Measurements from ENCODE around the gene OSTC. TPM values are rescaled to one million over a fixed set of nuclear protein-coding genes. Genes with fewer than 3 reads are reported as not detected.
A peak's percentile ranks its signal among the peaks of the same experiment; 100 is the strongest.

The OSTC gene
- total and polyA plus RNA-seq, 2 of the 13 experiments (the other 11 are each of a cell fraction or from before 2014, with no cell fraction given): 208 to 380 TPM

DNA sequence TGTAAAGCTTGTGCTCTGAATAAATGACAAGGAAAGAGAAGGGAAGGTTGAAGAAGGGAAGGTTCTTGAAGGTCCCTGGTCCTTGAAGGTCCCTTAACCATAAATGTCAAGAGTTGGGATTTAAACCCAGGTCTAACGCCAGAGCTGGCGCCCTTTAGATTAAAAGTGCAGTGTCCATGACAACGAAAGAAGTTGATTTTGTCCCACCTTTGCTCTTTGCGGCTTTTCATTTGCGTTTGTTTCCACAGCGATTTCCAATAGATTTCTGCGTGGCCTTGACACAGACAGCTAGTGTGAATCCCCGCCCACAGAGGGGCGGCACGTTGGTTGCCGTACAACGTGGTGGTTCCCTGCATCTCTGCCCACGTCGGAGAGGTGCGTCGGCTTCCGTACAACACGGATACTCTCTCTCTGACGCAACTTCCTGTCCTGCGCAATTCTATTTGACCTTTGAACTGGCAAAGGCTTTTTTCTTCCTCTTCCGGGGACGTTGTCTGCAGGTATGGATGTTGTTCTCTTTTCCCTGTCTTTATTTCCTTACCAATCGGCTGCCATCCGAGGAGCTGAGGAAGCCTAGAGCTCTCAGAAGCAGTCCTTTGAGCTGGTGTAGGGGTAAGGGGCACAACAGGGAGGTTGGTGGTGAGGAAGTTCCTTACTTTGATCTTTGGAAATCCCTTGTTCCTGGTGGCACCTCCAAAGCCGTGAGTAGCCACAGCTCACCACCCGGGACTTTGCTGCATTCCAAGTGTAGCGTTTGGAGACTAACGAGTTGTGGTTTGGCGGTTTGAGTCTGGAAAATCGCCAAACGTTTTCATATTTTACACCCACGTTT lies 30.1 kb upstream of the OSTC start, which contains the start of gene RPL34 (continued):
- TF ChIP-seq HCFC1 (IDR thresholded peaks at IDR 0.05; ENCODE audit: low read depth, low read length) (peak; percentile 80), ZNF567 (CRISPR knock-in tag; IDR thresholded peaks at IDR 0.05; ENCODE audit: borderline replicate concordance) (peak; percentile 57; the same call in 1 of the 2 replicates), ZSCAN12 (CRISPR knock-in tag; IDR thresholded peaks at IDR 0.05) (no peak; the same call in 1 of the 2 replicates), SALL1 (CRISPR knock-in tag; IDR thresholded peaks at IDR 0.05) (peak; percentile 75), SP5 (CRISPR knock-in tag; IDR thresholded peaks at IDR 0.05; ENCODE audit: borderline replicate concordance, low read depth) (peak; percentile 65; the same call in 1 of the 2 replicates), SNAI1 (CRISPR knock-in tag; IDR thresholded peaks at IDR 0.05; ENCODE audit: borderline replicate concordance) (no peak), RXRA (CRISPR knock-in tag; IDR thresholded peaks at IDR 0.05) (peak; percentile 49; the same call in 1 of the 2 replicates), TAF1 (CRISPR knock-in tag; IDR thresholded peaks at IDR 0.05) (peak; percentile 98), ZNF34 (CRISPR knock-in tag; IDR thresholded peaks at IDR 0.05; ENCODE audit: borderline replicate concordance) (no peak), HMG20A (CRISPR knock-in tag; IDR thresholded peaks at IDR 0.05; ENCODE audit: borderline replicate concordance) (no peak)
- TF ChIP-seq, protein P1, sequence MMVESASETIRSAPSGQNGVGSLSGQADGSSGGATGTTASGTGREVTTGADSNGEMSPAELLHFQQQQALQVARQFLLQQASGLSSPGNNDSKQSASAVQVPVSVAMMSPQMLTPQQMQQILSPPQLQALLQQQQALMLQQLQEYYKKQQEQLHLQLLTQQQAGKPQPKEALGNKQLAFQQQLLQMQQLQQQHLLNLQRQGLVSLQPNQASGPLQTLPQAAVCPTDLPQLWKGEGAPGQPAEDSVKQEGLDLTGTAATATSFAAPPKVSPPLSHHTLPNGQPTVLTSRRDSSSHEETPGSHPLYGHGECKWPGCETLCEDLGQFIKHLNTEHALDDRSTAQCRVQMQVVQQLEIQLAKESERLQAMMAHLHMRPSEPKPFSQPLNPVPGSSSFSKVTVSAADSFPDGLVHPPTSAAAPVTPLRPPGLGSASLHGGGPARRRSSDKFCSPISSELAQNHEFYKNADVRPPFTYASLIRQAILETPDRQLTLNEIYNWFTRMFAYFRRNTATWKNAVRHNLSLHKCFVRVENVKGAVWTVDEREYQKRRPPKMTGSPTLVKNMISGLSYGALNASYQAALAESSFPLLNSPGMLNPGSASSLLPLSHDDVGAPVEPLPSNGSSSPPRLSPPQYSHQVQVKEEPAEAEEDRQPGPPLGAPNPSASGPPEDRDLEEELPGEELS (CRISPR knock-in tag; IDR thresholded peaks at IDR 0.05): no peak
- TF ChIP-seq, protein P2, sequence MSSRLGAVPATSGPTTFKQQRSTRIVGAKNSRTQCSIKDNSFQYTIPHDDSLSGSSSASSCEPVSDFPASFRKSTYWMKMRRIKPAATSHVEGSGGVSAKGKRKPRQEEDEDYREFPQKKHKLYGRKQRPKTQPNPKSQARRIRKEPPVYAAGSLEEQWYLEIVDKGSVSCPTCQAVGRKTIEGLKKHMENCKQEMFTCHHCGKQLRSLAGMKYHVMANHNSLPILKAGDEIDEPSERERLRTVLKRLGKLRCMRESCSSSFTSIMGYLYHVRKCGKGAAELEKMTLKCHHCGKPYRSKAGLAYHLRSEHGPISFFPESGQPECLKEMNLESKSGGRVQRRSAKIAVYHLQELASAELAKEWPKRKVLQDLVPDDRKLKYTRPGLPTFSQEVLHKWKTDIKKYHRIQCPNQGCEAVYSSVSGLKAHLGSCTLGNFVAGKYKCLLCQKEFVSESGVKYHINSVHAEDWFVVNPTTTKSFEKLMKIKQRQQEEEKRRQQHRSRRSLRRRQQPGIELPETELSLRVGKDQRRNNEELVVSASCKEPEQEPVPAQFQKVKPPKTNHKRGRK (CRISPR knock-in tag; IDR thresholded peaks at IDR 0.05): no peak
- TF ChIP-seq, protein P3, sequence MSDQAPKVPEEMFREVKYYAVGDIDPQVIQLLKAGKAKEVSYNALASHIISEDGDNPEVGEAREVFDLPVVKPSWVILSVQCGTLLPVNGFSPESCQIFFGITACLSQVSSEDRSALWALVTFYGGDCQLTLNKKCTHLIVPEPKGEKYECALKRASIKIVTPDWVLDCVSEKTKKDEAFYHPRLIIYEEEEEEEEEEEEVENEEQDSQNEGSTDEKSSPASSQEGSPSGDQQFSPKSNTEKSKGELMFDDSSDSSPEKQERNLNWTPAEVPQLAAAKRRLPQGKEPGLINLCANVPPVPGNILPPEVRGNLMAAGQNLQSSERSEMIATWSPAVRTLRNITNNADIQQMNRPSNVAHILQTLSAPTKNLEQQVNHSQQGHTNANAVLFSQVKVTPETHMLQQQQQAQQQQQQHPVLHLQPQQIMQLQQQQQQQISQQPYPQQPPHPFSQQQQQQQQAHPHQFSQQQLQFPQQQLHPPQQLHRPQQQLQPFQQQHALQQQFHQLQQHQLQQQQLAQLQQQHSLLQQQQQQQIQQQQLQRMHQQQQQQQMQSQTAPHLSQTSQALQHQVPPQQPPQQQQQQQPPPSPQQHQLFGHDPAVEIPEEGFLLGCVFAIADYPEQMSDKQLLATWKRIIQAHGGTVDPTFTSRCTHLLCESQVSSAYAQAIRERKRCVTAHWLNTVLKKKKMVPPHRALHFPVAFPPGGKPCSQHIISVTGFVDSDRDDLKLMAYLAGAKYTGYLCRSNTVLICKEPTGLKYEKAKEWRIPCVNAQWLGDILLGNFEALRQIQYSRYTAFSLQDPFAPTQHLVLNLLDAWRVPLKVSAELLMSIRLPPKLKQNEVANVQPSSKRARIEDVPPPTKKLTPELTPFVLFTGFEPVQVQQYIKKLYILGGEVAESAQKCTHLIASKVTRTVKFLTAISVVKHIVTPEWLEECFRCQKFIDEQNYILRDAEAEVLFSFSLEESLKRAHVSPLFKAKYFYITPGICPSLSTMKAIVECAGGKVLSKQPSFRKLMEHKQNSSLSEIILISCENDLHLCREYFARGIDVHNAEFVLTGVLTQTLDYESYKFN (CRISPR knock-in tag; conservative IDR thresholded peaks at IDR 0.05): peak; percentile 63

Measured in HepG2 (cell line).